ENCODE results near the gene ATCAY.
"Not testable (repeated sequence)": the region's sequence is repeated elsewhere in the genome, so short reads cannot be mapped to it uniquely, and the experiment has no call there.

Gene ATCAY

GRCh38 chr19:3949997-3950859, 69.7 kb downstream of the ATCAY start:
- ATAC-seq (no peak), DNase-seq (no peak)

DNA sequence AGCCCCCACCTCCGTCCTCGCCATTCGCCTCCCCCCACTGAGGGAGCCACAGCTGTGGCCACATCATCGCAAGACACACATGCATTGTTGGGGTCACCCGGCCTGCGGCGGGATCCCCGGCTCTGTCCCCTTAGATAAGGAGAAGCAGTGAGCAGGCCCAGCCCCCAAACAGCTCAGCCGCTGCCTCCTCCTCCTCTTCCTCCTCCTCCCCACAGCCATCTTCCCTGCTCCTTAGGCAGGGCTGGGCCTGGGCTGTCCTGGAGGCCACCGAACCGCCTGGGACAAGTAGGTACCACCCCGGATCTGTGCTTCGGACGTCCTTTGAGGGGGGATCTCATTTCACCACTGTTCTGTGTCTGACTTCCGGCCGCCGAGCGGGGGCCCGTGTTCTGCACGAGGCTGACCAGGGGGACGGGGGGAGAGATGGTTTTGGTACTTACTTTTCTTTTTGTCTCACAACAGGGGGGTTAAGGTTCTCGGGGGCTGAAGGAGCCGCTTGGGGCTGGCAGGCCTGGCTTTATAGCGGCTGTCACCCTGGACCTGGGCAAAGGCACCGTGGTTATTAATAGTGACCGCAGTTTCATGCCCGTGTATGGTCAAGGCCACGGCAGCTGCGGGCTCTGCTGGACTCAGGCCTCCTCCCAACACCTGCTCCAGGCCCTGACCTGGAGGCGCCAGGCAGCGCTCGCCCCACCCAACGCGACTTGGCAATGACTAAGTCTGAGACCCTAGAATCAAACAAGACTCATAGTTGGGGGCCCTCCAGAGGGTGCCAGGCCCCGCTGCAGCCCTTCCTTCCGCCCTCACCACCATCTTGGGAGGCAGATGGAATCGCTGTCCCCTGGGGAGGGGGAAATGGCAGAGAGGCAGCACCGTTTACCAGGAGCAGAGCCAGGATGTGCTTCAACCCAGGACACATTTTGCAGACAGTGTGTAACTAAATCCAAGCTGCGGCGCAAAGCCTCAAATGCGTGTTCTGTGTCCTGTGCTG, 70.7 kb downstream of the ATCAY start:
- peak; percentile 57 for ATAC-seq

GRCh38 chr19:3952755-3953276, 72.3 kb downstream of the ATCAY start:
- DNase-seq, ATAC-seq: not testable (repeated sequence)

More for the DNA sequence above, 70.7 kb downstream of the ATCAY start:
- peak; percentile 39 for DNase-seq

DNA sequence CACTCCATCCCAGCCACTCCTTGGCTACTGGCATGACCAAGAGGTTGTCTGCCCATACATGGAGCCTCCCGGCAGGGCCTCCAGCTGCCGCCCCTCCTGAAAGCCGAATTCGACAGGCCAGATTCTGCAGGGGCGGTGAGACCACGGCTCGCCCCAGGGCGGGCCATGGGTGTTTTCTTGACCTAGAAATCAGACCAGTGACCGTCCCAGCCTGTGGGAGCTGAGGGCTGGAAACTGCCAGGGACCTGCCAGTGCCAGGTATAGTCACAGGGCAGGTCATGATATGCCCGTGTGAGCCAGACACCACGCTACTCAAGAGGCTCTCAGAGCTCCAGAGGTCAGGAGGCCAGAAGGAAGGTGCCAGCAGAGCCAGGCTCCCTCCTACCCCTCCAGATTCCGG, 73.6 kb downstream of the ATCAY start:
- DNase-seq, result no peak
- no peak for ATAC-seq

DNA sequence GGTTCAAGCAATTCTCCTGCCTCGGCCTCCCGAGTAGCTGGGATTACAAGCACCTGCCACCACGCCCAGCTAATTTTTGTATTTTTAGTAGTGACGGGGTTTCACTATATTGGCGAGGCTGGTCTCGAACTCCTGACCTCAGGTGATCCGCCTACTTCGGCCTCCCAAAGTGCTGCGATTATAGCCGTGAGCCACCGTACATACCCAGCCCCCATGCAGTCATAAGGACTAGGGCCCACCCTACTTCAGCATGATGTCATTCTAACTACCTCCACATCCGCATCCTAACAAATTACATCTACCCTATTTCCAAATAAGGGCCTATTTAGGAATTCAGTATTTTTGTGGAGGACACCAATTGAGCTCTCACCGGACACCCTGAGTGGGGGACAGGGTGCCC, 74.8 kb downstream of the ATCAY start:
- not testable (repeated sequence) for DNase-seq, ATAC-seq

- no peak for DNase-seq
These were observed 75.2 kb downstream of the ATCAY start for GRCh38 chr19:3955688-3956087.

GRCh38 chr19:3958836-3959765, 78.6 kb downstream of the ATCAY start:
- ATAC-seq (no peak), DNase-seq (no peak)

More at GRCh38 chr19:3955688-3956087, 75.2 kb downstream of the ATCAY start:
- no peak for ATAC-seq

DNA sequence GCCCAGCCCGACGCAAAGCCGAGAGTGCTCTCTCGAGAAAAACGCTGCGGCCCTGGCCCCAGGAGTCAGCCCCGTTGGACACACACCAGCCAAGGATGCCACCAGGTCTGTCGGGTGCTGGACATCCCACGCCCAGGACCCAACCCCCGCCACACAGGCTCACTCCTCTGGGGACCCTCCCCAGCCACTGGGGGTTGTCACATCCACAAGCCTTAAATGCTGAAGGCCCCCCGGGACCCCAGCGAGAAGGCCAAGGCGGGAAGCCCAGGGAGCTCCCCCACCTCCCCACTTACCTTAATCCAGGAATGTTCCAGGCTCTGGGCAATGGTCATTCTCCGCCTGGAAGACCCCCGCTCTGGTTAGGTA, 79.3 kb downstream of the ATCAY start:
- ATAC-seq (no peak), DNase-seq (no peak)

DNA sequence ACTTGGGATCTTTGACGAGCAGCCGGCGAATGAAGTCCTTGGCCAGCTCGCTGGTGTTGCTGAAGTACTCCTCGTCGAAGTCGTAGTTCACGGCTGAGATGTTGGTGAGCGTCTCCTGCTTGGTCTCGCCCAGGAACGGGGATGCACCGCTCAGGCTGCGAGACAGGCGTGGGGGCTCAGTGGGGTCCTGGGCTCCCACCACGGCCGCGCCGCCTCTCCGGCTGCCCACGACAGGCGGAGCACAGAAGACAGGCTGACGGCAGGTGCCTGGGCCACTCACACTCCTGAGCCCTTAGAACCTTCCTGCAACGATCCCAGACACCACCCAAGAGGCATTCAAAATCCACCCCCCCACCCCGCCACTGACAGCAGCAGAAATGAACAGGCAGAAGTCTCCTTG, 80.5 kb downstream of the ATCAY start:
- DNase-seq, result no peak
- no peak for ATAC-seq

- ATAC-seq (no peak), DNase-seq (no peak)
These were observed 83.2 kb downstream of the ATCAY start for GRCh38 chr19:3963458-3964255.

DNA sequence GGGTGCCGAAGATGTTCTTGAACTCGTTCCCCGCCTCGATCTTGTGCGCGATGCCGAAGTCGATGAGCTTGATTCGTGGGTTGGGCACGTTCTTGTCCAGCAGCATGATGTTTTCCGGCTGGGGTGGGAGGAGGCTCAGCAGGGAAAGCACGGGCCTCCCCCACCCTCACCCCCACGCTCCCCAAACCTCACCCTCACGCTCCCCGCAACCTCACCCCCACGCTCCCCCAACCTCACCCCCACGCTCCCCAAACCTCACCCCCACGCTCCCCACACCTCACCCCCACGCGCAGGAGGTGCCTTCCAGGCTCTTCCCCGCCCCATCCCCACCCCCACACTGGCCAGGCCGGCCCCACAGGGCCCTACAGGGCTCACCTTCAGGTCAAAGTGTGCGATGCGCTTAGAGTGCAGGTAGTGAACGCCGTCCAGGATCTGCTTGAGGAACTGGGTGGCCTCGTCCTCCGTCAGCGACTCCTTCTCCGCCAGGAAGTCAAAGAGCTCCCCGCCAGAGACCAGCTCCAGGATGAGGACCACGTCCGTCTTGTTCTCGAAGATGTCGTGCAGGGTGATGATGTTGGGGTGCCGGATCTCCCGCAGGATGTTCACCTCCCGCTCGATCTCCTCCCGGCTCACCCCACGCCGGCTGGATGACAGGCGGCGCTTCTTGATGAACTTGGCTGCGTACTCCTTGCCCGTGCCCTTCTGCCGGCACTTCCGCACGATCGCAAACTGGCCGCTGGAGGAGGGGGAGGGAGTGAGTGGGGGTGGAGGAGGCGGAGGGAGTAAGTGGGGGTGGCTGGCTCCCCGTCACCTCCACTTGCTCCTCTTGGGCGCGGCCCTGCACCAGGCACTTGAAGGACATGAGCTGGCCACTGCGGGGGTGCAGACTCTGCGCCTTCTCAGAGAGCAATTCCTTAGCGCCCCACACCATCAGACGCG, 84.0 kb downstream of the ATCAY start:
- ATAC-seq, result no peak
- DNase-seq, result no peak

- no peak for DNase-seq
- ATAC-seq, result no peak
These were observed 85.8 kb downstream of the ATCAY start for GRCh38 chr19:3966051-3967017.

GRCh38 chr19:3967983-3968382, 87.5 kb downstream of the ATCAY start:
- not testable (repeated sequence) for ATAC-seq, DNase-seq

- no peak for ATAC-seq
- no peak for DNase-seq
These were observed 88.3 kb downstream of the ATCAY start for GRCh38 chr19:3968556-3969434.

- ATAC-seq (no peak), DNase-seq (no peak)
These were observed 89.2 kb downstream of the ATCAY start for GRCh38 chr19:3969435-3970312.

DNA sequence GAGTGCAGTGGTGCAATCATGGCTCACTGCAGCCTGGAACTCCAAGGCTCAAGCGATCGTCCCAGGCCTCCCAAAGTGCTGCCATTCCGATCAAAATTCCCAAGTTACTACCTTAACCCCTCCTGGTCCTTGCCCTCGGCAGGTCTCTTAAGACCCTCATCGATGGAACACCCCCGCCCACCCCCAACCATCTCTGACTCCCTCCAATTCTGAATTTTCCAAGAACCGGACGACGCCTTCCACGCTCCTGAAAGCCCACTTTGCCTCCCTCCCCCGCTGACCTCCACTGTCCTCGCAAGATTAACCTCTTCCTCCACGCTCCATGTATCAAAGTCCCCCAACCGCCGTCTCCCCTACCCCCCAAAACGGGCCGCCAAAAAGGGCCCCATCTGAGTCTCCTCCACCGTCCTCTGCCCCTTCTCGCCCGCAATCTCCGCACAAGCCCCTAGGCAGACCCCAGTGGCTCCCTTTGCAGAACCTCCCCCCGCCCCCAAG, 89.9 kb downstream of the ATCAY start:
- no peak for ATAC-seq

More for the DNA sequence above, 89.9 kb downstream of the ATCAY start:
- DNase-seq, result no peak

Data from stimulated activated naive CD8-positive, alpha-beta T cell treated with anti-CD3 and anti-CD28 coated beads, Interleukin-15, Interleukin-2, amounts not matched to agents 100 U/mL and 50 U/mL, for 24 hours (primary cell).